ENCODE data around the gene SLC39A11.

- TF ChIP-seq CTCF (IDR thresholded peaks at IDR 0.05 in 2 of 3, conservative IDR thresholded peaks at IDR 0.05 in 1 of 3; ENCODE audit: borderline replicate concordance in 1 of 3, insufficient read depth in 1 of 3, low read depth in 2 of 3, low read length in 2 of 3) (no peak), RAD21 (IDR thresholded peaks at IDR 0.05; ENCODE audit: low read depth) (no peak), ZNF274 (IDR thresholded peaks at IDR 0.05; ENCODE audit: low read depth, low read length) (no peak), REST (IDR thresholded peaks at IDR 0.05; ENCODE audit: low read depth) (no peak), POLR2A (IDR thresholded peaks at IDR 0.05; ENCODE audit: borderline replicate concordance, extremely low read depth, insufficient read depth, insufficient read length) (no peak)
Observed at GRCh38 chr17:72935984-72936383, 156.5 kb downstream of the SLC39A11 start.
